Stimulated activated CD4-positive, alpha-beta T cell treated with anti-CD3 and anti-CD28 coated beads, Interleukin-15, amount 100 ng/mL, for 24 hours (primary cell): Measurements from ENCODE around the gene SLC27A2.
"Not testable (repeated sequence)": the region's sequence is repeated elsewhere in the genome, so short reads cannot be mapped to it uniquely, and the experiment has no call there.

ENCODE experiments used
- DNase-seq: peaks from one replicate; pipeline ENCODE4 v3.0.0-alpha.2; 2020

The SLC27A2 gene

GRCh38 chr15:50181969-50182218 is at the start of gene SLC27A2:
SLC27A2 (plus strand) TSS chr15:50182196; CDS start chr15:50182428, 232 bp downstream.
- DNase-seq = no peak

GRCh38 chr15:50132251-50132984 is 49.6 kb upstream of the SLC27A2 start:
- DNase-seq = not testable (repeated sequence)

- DNase-seq = no peak
These were observed 47.4 kb upstream of the SLC27A2 start for GRCh38 chr15:50134524-50135024.

- peak; percentile 64 for DNase-seq
These were observed 46.9 kb upstream of the SLC27A2 start for GRCh38 chr15:50135031-50135551.

GRCh38 chr15:50137330-50137761 is 44.6 kb upstream of the SLC27A2 start:
- peak; percentile 66 for DNase-seq

GRCh38 chr15:50137893-50138292 is 44.1 kb upstream of the SLC27A2 start:
- DNase-seq = no peak

- DNase-seq = no peak
These were observed 43.6 kb upstream of the SLC27A2 start for GRCh38 chr15:50138391-50138790.

- DNase-seq = no peak
These were observed 41.9 kb upstream of the SLC27A2 start for GRCh38 chr15:50140098-50140497.

- no peak for DNase-seq
These were observed 41.0 kb upstream of the SLC27A2 start for GRCh38 chr15:50140983-50141382.

- DNase-seq = no peak
These were observed 40.1 kb upstream of the SLC27A2 start for GRCh38 chr15:50141856-50142255.

- DNase-seq = no peak
These were observed 38.6 kb upstream of the SLC27A2 start for GRCh38 chr15:50143255-50143860.

GRCh38 chr15:50144341-50145120 is 37.5 kb upstream of the SLC27A2 start:
- DNase-seq = no peak

- DNase-seq = no peak
These were observed 36.5 kb upstream of the SLC27A2 start for GRCh38 chr15:50145451-50145872.

- DNase-seq = no peak
These were observed 35.4 kb upstream of the SLC27A2 start for GRCh38 chr15:50146632-50147031.

GRCh38 chr15:50148362-50148963 is 33.5 kb upstream of the SLC27A2 start:
- no peak for DNase-seq

- DNase-seq = no peak
These were observed 32.9 kb upstream of the SLC27A2 start for GRCh38 chr15:50149090-50149489.

- no peak for DNase-seq
These were observed 31.6 kb upstream of the SLC27A2 start for GRCh38 chr15:50150349-50150748.

- DNase-seq = no peak
These were observed 31.1 kb upstream of the SLC27A2 start for GRCh38 chr15:50150851-50151250.

- DNase-seq = no peak
These were observed 30.5 kb upstream of the SLC27A2 start for GRCh38 chr15:50151476-50151875.

- not testable (repeated sequence) for DNase-seq
These were observed 23.8 kb upstream of the SLC27A2 start for GRCh38 chr15:50158236-50158635.

- no peak for DNase-seq
These were observed 18.9 kb upstream of the SLC27A2 start for GRCh38 chr15:50162969-50163718.

- DNase-seq = no peak
These were observed 18.1 kb upstream of the SLC27A2 start for GRCh38 chr15:50163719-50164410.
